PC-3 (cell line): ENCODE results near the gene SFSWAP. TPM values are rescaled to one million over a fixed set of nuclear protein-coding genes. Genes with fewer than 3 reads are reported as not detected.
"Not testable (repeated sequence)": the region's sequence is repeated elsewhere in the genome, so short reads cannot be mapped to it uniquely, and the experiment has no call there.

Source experiments
- ATAC-seq: fragments of 200-7000 bp; cut with Tn5 transposase; 2 replicates; pipeline ENCODE4 v1.9.1; 2020; ENCODE audit warnings: mild to moderate bottlenecking, moderate library complexity
- BruUV-seq: library from RNA; stranded (reverse); fragments of 400-500 nt; replicated peaks from 2 replicates; lab custom pipeline; 2021; lab: Mats Ljungman, UMichigan
- CTCF ChIA-PET: fragments of 300-600 bp; sonication (Branson Sonifier 250); formaldehyde crosslinking; loops from one replicate; lab custom pipeline; 2022; ENCODE audit warnings: antibody characterized with exemption; lab: Charles Lee
- POLR2A ChIA-PET: fragments of 300-600 bp; sonication (Branson Sonifier 250); formaldehyde crosslinking; loops from one replicate; lab custom pipeline; 2022; ENCODE audit warnings: antibody characterized with exemption; ENCODE audit not compliant: unreplicated experiment; lab: Charles Lee
- DNase-seq: peaks from one replicate; pipeline ENCODE4 v3.0.0-alpha.2; 2015
- H2AFZ ChIP-seq: fragments of 300-600 bp; sonication (generic); 2 replicates; pipeline ENCODE4 v1.6.0; 2016; ENCODE audit warnings: antibody characterized with exemption, low read length
- H3F3A ChIP-seq: fragments of 300-600 bp; sonication (generic); one replicate; pipeline ENCODE4 v1.6.0; 2017; ENCODE audit warnings: antibody characterized with exemption, low read length, control low read depth, mild to moderate bottlenecking; ENCODE audit not compliant: unreplicated experiment
- H3K27ac ChIP-seq: fragments of 300-600 bp; sonication (generic); 2 replicates; pipeline ENCODE4 v1.5.1; 2016; ENCODE audit warnings: mild to moderate bottlenecking, low read length
- H3K27me3 ChIP-seq: fragments of 300-600 bp; sonication (generic); 2 replicates; pipeline ENCODE4 v1.6.1; 2016; ENCODE audit warnings: low read length, mixed read lengths
- H3K36me3 ChIP-seq: fragments of 300-600 bp; sonication (generic); 2 replicates; pipeline ENCODE4 v1.6.1; 2016; ENCODE audit warnings: low read depth, mixed run types, low read length, mixed read lengths
- H3K4me1 ChIP-seq: fragments of 300-600 bp; sonication (generic); 2 replicates; pipeline ENCODE4 v1.5.1; 2016; ENCODE audit warnings: low read length; ENCODE audit not compliant: insufficient read depth
- H3K4me2 ChIP-seq: fragments of 300-600 bp; sonication (generic); 2 replicates; pipeline ENCODE4 v1.6.0; 2016; ENCODE audit warnings: low read length
- H3K4me3 ChIP-seq: fragments of 300-600 bp; sonication (generic); 2 replicates; pipeline ENCODE4 v1.5.1; 2016; ENCODE audit warnings: mild to moderate bottlenecking, low read length, mixed read lengths
- H3K79me2 ChIP-seq: fragments of 300-600 bp; sonication (generic); 2 replicates; pipeline ENCODE4 v1.6.1; 2017; ENCODE audit warnings: low read length, mixed read lengths
- H3K9ac ChIP-seq: fragments of 300-600 bp; sonication (generic); 2 replicates; pipeline ENCODE4 v1.6.0; 2016; ENCODE audit warnings: mild to moderate bottlenecking, low read length
- H3K9me2 ChIP-seq: fragments of 300-600 bp; sonication (generic); replicated peaks from 2 replicates; pipeline ENCODE4 v1.6.1; 2016; ENCODE audit warnings: mixed run types, low read length, mixed read lengths
- H3K9me3 ChIP-seq: fragments of 300-600 bp; sonication (generic); 2 replicates; pipeline ENCODE4 v1.6.1; 2016; ENCODE audit warnings: low read length, mixed read lengths
- H4K20me1 ChIP-seq: fragments of 300-600 bp; sonication (generic); 2 replicates; pipeline ENCODE4 v1.6.1; 2016; ENCODE audit warnings: low read length, mixed read lengths
- CTCF ChIP-seq: fragments of 300-600 bp; sonication (generic); conservative IDR thresholded peaks from 2 replicates; pipeline ENCODE4 v1.5.1; 2017; ENCODE audit warnings: antibody characterized with exemption, low read depth, mild to moderate bottlenecking, low read length
- EZH2 ChIP-seq: fragments of 300-600 bp; sonication (generic); IDR thresholded peaks from one replicate; pipeline ENCODE4 v1.6.1; 2017; ENCODE audit warnings: antibody characterized with exemption, mild to moderate bottlenecking, low read length; ENCODE audit not compliant: unreplicated experiment
- EZH2phosphoT487 ChIP-seq: fragments of 300-600 bp; sonication (generic); IDR thresholded peaks from 2 replicates; pipeline ENCODE4 v1.6.1; 2018; ENCODE audit warnings: mild to moderate bottlenecking, antibody characterized with exemption, low read length, borderline replicate concordance
- intact Hi-C: fragments of 100-400 bp; cut with micrococcal nuclease; formaldehyde crosslinking; loops from 2 replicates; pipeline ENCODE4 v1.9.0; 2023
- total RNA-seq: library from RNA; depleted of rRNA; stranded (reverse); fragments of >200 nt; gene quantifications from 2 replicates; pipeline ENCODE4 v1.2.3, GENCODE V29; 2014

The SFSWAP gene
- total RNA-seq, 1 experiment from 2014 or later, result 57.5 TPM

- H3K4me3 ChIP-seq, result no peak overlapping the region
- no peak for TF ChIP-seq EZH2phosphoT487
- no TSS peak for BruUV-seq
- no peak overlapping the region for H3K27ac ChIP-seq
- H3F3A ChIP-seq, result no peaks in the 10 kb centered on the region
- H3K9ac ChIP-seq, result no peak overlapping the region
- no peaks in the 10 kb centered on the region for H4K20me1 ChIP-seq
- no peaks in the 10 kb centered on the region for H3K9me3 ChIP-seq
- ATAC-seq (peak; percentile 74), DNase-seq (peak; percentile 25)
- intact Hi-C loops, result no loop called here
- H3K4me2 ChIP-seq, result no peak overlapping the region
- POLR2A ChIA-PET, result interaction anchor here (0.6 kb wide), 1 partner anchor 52 kb away, joined by 8 read pairs; no protein-coding TSS in a partner anchor
- no peaks in the 10 kb centered on the region for H3K9me2 ChIP-seq
- H3K79me2 ChIP-seq, result peaks cover 5% of the 10 kb centered on the region; the same call in 1 of the 2 replicates
- peaks cover 54% of the 10 kb centered on the region for H3K36me3 ChIP-seq
- no peak overlapping the region for H2AFZ ChIP-seq
- CTCF ChIA-PET, result no interaction called here
- no peaks in the 10 kb centered on the region for H3K27me3 ChIP-seq
- H3K4me1 ChIP-seq, result peaks cover 7% of the 10 kb centered on the region; the same call in 1 of the 2 replicates
Observed at GRCh38 chr12:131775392-131776236, 64.7 kb downstream of the SFSWAP start.

GRCh38 chr12:131776237-131776889 lies 65.5 kb downstream of the SFSWAP start:
- Histone ChIP-seq H4K20me1 (no peaks in the 10 kb centered on the region), H3K27ac (no peak overlapping the region), H3K27me3 (no peaks in the 10 kb centered on the region), H3K36me3 (peaks cover 50% of the 10 kb centered on the region), H3K4me3 (no peak overlapping the region), H3K9ac (no peak overlapping the region), H3K79me2 (peaks cover 5% of the 10 kb centered on the region; the same call in 1 of the 2 replicates), H3K4me2 (no peak overlapping the region), H3F3A (no peaks in the 10 kb centered on the region), H3K9me3 (no peaks in the 10 kb centered on the region), H2AFZ (no peak overlapping the region), H3K9me2 (no peaks in the 10 kb centered on the region), H3K4me1 (peaks cover 7% of the 10 kb centered on the region; the same call in 1 of the 2 replicates)
- POLR2A ChIA-PET, result no interaction called here
- DNase-seq (no peak), ATAC-seq (no peak)
- BruUV-seq, result no TSS peak
- intact Hi-C loops, result no loop called here
- CTCF ChIA-PET, result no interaction called here
- TF ChIP-seq EZH2phosphoT487 (no peak), EZH2 (no peak), CTCF (no peak)

GRCh38 chr12:131777269-131777668 lies 66.4 kb downstream of the SFSWAP start:
- BruUV-seq, DNase-seq: not testable (repeated sequence)

More at GRCh38 chr12:131777269-131777668, 66.4 kb downstream of the SFSWAP start:
- peaks cover 49% of the 10 kb centered on the region for H3K36me3 ChIP-seq
- H3K4me2 ChIP-seq, POLR2A ChIA-PET, H3K4me1 ChIP-seq, CTCF ChIA-PET, H3K9me2 ChIP-seq, H3K79me2 ChIP-seq, H3K27ac ChIP-seq, H3K9me3 ChIP-seq, H4K20me1 ChIP-seq, H3K27me3 ChIP-seq, H3F3A ChIP-seq, intact Hi-C loops, H3K4me3 ChIP-seq, ATAC-seq, H3K9ac ChIP-seq, H2AFZ ChIP-seq: not testable (repeated sequence)
